Ishikawa (cell line): ENCODE results near the gene ASS1.

ENCODE experiments used
- CEBPB ChIP-seq: IDR thresholded peaks from 2 replicates; pipeline ENCODE4 v1.6.1; 2012
- CREB1 ChIP-seq: IDR thresholded peaks from 2 replicates; pipeline ENCODE4 v1.6.1; 2012; ENCODE audit warnings: low read depth
- EGR1 ChIP-seq: IDR thresholded peaks from 2 replicates; pipeline ENCODE4 v1.6.1; 2012
- EP300 ChIP-seq: IDR thresholded peaks from 2 replicates; pipeline ENCODE4 v1.6.1; 2012; ENCODE audit warnings: borderline replicate concordance
- FOXM1 ChIP-seq: IDR thresholded peaks from 2 replicates; pipeline ENCODE4 v1.6.1; 2012; ENCODE audit warnings: low read depth, borderline replicate concordance
- MAX ChIP-seq: IDR thresholded peaks from 2 replicates; pipeline ENCODE4 v1.6.1; 2012
- NFIC ChIP-seq: IDR thresholded peaks from 2 replicates; pipeline ENCODE4 v1.6.1; 2012
- RAD21 ChIP-seq: IDR thresholded peaks from 2 replicates; pipeline ENCODE4 v1.6.1; 2012; ENCODE audit warnings: low read depth
- TAF1 ChIP-seq: IDR thresholded peaks from 2 replicates; pipeline ENCODE4 v1.6.1; 2012; ENCODE audit warnings: low read depth, mild to moderate bottlenecking
- TCF12 ChIP-seq: IDR thresholded peaks from 2 replicates; pipeline ENCODE4 v1.6.1; 2012; ENCODE audit warnings: low read depth
- TEAD4 ChIP-seq: IDR thresholded peaks from 2 replicates; pipeline ENCODE4 v1.6.1; 2012
- YY1 ChIP-seq: IDR thresholded peaks from 2 replicates; pipeline ENCODE4 v1.6.1; 2012; ENCODE audit warnings: low read depth
- ZBTB7A ChIP-seq: IDR thresholded peaks from 2 replicates; pipeline ENCODE4 v1.6.1; 2012; ENCODE audit warnings: low read depth
- TF ChIP-seq, protein P1 (sequence below): IDR thresholded peaks from 2 replicates; pipeline ENCODE4 v1.6.1; 2012; ENCODE audit warnings: low read depth, mild to moderate bottlenecking

GRCh38 chr9:130417602-130418001, 27.2 kb upstream of the ASS1 start:
- TF ChIP-seq YY1 (no peak), CEBPB (no peak), EP300 (no peak), MAX (no peak), TAF1 (no peak), FOXM1 (no peak), TEAD4 (no peak), NFIC (no peak), RAD21 (peak; percentile 64), EGR1 (no peak), TCF12 (no peak), CREB1 (no peak), ZBTB7A (no peak)
- TF ChIP-seq, protein P1, sequence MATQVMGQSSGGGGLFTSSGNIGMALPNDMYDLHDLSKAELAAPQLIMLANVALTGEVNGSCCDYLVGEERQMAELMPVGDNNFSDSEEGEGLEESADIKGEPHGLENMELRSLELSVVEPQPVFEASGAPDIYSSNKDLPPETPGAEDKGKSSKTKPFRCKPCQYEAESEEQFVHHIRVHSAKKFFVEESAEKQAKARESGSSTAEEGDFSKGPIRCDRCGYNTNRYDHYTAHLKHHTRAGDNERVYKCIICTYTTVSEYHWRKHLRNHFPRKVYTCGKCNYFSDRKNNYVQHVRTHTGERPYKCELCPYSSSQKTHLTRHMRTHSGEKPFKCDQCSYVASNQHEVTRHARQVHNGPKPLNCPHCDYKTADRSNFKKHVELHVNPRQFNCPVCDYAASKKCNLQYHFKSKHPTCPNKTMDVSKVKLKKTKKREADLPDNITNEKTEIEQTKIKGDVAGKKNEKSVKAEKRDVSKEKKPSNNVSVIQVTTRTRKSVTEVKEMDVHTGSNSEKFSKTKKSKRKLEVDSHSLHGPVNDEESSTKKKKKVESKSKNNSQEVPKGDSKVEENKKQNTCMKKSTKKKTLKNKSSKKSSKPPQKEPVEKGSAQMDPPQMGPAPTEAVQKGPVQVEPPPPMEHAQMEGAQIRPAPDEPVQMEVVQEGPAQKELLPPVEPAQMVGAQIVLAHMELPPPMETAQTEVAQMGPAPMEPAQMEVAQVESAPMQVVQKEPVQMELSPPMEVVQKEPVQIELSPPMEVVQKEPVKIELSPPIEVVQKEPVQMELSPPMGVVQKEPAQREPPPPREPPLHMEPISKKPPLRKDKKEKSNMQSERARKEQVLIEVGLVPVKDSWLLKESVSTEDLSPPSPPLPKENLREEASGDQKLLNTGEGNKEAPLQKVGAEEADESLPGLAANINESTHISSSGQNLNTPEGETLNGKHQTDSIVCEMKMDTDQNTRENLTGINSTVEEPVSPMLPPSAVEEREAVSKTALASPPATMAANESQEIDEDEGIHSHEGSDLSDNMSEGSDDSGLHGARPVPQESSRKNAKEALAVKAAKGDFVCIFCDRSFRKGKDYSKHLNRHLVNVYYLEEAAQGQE: no peak
